ENCODE measurements around the gene ADAMTSL4.
"Not testable (repeated sequence)": the region's sequence is repeated elsewhere in the genome, so short reads cannot be mapped to it uniquely, and the experiment has no call there.

The ADAMTSL4 gene

DNA sequence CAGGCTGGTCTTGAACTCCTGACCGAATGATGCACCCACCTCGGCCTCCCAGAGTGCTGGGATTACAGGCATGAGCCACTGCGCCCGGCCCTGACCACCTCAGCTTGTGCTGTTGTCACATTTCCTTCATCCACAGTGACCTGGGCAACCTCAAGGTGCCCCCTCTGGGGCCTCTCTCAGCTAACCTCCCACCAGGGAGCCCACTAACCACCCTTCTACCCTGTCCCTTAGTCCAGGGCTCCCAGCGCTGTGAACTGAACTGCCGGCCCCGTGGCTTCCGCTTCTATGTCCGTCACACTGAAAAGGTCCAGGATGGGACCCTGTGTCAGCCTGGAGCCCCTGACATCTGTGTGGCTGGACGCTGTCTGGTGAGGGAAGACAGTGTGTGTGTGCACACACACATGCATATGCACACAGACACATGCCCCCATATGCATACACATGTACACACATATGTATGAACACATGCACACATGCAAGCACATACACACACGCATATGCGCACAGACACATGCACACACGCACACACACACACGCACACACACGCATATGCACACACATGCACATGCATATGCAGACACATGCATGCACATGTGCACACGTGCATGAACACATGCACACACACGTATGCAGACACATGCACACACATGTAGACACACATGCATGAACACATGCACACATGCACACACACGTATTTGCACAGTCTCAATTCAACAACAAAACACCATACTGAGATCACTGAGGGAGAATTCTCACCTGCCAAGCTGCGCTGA is 6.2 kb downstream of the ADAMTSL4 start:
- DNase-seq (ENCODE audit: low read depth in 2 of 3, low spot score in 2 of 3) = no peak

DNA sequence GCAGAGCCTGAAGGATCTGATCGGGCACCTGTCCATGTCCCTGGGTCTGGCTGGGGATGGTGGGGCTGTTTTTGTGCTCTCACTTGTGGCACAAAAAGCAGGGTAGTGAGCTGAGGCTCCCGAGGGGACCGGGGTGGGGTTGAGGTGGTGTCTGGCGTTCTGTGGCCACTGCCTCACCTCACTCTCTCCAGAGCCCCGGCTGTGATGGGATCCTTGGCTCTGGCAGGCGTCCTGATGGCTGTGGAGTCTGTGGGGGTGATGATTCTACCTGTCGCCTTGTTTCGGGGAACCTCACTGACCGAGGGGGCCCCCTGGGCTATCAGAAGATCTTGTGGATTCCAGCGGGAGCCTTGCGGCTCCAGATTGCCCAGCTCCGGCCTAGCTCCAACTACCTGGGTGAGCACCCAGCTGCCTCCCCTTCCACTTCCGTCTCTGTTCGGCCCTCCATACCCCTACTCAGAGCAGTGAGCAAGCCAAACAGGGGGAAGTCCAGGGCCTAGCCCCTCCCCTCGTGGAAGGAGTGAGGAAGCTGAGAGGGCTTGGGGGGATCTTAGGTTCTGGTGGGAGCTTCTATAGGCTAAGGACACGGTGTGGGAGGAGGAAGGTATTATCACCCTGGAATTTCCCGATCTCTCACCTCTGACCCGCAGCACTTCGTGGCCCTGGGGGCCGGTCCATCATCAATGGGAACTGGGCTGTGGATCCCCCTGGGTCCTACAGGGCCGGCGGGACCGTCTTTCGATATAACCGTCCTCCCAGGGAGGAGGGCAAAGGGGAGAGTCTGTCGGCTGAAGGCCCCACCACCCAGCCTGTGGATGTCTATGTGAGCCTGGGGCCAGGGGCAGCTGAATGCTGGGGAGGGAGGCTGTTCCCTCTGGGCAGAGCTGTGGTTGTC is 7.0 kb downstream of the ADAMTSL4 start:
- no peak for DNase-seq (ENCODE audit: low read depth in 2 of 3, low spot score in 2 of 3)

- DNase-seq (ENCODE audit: low read depth in 2 of 3, low spot score in 2 of 3) = no peak
Measured at GRCh38 chr1:150557065-150557600, 7.9 kb downstream of the ADAMTSL4 start.

DNA sequence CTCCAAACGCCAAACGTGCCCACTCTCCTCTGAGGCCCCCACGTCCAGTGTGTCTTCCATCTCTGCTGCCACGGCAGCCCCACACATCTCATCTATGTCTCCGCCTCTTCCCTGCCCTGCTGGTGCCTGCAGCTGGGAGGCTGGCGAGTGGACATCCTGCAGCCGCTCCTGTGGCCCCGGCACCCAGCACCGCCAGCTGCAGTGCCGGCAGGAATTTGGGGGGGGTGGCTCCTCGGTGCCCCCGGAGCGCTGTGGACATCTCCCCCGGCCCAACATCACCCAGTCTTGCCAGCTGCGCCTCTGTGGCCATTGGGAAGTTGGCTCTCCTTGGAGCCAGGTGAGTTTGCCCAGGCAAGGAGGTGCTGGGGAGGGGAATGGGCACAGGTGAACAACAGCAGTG is 8.6 kb downstream of the ADAMTSL4 start:
- no peak for DNase-seq (ENCODE audit: low read depth in 2 of 3, low spot score in 2 of 3)

DNA sequence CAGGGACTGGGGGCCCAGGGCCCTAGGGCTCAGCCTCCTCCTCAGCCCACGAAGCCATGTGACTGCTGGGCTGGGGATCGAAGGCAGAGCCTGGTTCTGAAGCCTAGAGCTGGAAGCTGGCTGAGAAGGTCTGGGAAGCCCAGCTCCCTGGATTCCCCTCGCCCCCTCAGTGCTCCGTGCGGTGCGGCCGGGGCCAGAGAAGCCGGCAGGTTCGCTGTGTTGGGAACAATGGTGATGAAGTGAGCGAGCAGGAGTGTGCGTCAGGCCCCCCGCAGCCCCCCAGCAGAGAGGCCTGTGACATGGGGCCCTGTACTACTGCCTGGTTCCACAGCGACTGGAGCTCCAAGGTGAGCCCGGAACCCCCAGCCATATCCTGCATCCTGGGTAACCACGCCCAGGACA is 9.1 kb downstream of the ADAMTSL4 start:
- no peak for DNase-seq (ENCODE audit: low read depth in 2 of 3, low spot score in 2 of 3)

- no peak for DNase-seq (ENCODE audit: low read depth in 2 of 3, low spot score in 2 of 3)
Measured at GRCh38 chr1:150558761-150559655, 9.8 kb downstream of the ADAMTSL4 start.

GRCh38 chr1:150559656-150560010 is 10.4 kb downstream of the ADAMTSL4 start:
- no peak for DNase-seq (ENCODE audit: low read depth in 2 of 3, low spot score in 2 of 3)

DNA sequence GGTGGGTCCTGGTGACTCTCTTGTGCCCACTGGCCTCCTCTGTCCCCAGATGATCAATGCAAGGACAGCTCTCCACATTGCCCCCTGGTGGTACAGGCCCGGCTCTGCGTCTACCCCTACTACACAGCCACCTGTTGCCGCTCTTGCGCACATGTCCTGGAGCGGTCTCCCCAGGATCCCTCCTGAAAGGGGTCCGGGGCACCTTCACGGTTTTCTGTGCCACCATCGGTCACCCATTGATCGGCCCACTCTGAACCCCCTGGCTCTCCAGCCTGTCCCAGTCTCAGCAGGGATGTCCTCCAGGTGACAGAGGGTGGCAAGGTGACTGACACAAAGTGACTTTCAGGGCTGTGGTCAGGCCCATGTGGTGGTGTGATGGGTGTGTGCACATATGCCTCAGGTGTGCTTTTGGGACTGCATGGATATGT is 10.8 kb downstream of the ADAMTSL4 start:
- peak in 1 of 3 experiments; percentile 67 for DNase-seq (ENCODE audit: low read depth in 2 of 3, low spot score in 2 of 3)

GRCh38 chr1:150560576-150561253 is 11.5 kb downstream of the ADAMTSL4 start:
- DNase-seq (ENCODE audit: low read depth in 2 of 3, low spot score in 2 of 3) = peak; percentile 68 to 70 (median 70)

DNA sequence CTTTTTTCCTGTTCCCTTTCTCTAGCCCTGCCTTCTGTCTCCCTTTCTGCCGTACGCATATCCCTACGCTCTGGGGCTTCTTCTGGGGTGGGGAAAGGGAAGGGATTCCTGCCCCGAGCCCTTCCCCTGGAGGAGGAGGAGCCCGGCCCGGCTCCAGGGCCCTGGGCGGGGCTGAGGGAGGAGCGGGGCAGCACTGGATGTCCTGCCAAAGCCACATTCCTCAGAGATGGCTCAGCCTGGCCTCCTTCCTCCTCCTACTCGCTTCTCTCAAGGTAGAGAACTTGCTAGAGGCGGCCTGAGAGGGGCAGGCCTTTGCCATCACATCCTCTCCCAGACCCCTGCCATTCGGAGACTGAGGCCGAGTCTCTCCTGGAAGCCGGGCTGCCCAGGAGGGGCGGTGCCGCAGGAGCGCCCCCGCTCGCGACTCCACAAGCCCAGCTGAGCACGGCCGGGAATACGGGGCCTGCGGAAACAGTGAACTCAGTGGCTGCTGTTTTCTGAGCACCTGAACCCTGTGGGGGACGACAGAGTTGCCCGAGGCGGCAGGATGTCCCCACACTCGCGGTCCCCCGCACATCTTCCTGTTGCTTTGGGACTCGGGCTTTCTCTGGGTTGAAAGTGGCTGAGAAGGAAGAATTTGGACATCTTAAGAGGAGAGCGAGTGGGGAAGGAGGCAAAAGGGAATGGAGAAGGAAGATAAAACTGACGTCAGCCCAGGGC is 12.2 kb downstream of the ADAMTSL4 start:
- DNase-seq (ENCODE audit: low read depth in 2 of 3, low spot score in 2 of 3) = peak in 1 of 3 experiments; percentile 58

DNA sequence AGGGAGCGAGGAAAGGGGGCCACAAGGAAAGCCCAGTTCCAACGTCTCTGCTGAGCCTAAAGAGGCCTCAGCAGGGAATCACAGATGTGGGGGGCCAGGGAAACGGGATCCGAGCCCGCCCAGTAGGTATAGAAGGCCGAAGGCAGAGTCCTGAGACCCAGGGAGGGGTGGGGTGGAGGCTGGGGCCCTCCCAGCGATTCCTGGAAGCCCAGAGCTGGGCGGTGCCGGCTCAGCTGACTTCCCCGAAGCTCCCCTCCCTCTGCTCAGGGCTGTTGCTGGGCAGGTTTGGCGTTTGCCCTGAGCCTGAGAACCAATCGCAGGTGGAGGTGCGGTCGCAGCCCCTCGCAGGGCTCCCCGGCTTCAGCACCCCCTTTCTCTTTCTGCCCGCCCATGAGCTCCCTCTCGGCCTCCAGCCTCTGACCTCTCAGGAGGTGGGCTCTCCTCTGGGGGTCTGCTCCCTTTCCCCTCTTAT is 12.8 kb downstream of the ADAMTSL4 start:
- DNase-seq (ENCODE audit: low read depth in 2 of 3, low spot score in 2 of 3) = peak in 2 of 3 experiments; percentile 67 to 75

GRCh38 chr1:150562446-150563339 is 13.5 kb downstream of the ADAMTSL4 start:
- peak in 1 of 3 experiments; percentile 62 for DNase-seq (ENCODE audit: low read depth in 2 of 3, low spot score in 2 of 3)

GRCh38 chr1:150563340-150564038 is 14.3 kb downstream of the ADAMTSL4 start:
- no peak for DNase-seq (ENCODE audit: low read depth in 2 of 3, low spot score in 2 of 3)

DNA sequence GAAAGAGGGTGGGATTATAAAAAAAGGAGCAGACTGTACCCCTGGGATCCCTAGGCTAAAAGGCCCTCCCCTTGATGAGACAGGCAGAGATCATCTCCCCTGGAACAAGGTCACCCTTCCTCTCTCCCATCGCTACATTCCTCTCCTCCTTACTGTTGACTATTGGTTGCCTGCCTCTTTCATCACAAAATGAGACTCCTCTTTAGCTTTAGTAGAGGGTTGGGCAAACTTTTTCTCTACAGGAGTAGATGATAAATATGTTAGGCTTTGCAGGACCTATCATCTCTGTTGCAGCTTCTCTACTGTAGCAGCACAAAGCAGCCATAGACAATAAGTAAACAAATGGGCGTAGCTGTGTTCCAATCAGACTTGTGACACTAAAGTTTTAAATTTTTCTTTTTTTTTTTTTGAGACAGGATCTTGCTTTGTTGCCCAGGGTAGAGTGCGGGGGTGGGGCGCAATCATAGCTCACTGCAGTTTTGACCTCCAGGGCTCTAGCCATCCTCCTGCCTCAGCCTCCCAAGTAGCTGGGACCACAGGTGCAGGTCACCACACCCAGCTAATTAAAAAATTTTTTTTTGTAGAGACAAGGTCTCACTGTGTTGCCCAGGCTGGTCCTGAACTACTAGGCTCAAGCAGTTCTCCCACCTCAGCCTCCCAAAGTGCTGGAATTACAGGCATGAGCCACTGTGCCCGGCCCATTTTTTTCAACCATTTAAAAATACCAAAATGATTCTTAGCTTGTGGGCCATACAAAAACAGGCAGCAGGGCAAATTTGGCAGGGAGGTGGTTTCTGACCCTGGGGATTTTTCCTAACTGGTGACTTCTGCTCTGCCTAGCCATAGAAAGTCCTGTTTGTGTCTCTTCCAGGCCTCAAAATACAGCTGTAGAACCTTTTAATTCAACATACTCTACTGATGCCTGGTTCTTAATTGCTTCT is 15.1 kb downstream of the ADAMTSL4 start:
- DNase-seq (ENCODE audit: low read depth in 2 of 3, low spot score in 2 of 3) = no peak

- DNase-seq (ENCODE audit: low read depth in 2 of 3, low spot score in 2 of 3) = not testable (repeated sequence)
Measured at GRCh38 chr1:150565240-150565991, 16.2 kb downstream of the ADAMTSL4 start.

Measured in activated CD8-positive, alpha-beta memory T cell treated with anti-CD3 and anti-CD28 coated beads for 48 hours (primary cell).